Heart left ventricle (tissue), 16 donors: ENCODE measurements around the gene SRBD1. TPM values are rescaled to one million over a fixed set of nuclear protein-coding genes. Genes with fewer than 3 reads are reported as not detected.
A peak's percentile ranks its signal among the peaks of the same experiment; 100 is the strongest.

Experiments used
- ATAC-seq, 4 donors: fragments of 200-7000 bp; cut with Tn5 transposase; one replicate each; pipeline ENCODE4 v1.9.1; 2020 to 2022; ENCODE audit warnings: moderate library complexity in 4 of 4, mild to moderate bottlenecking in 3 of 4, moderate number of reproducible peaks in 1 of 4
- DNase-seq, 5 donors: peaks; one replicate each; pipeline ENCODE4 v3.0.0-alpha.2; 2020
- H3K27ac ChIP-seq, 12 donors: fragments of 200-600 bp; sonication (generic) in 4 of 12; one replicate each; pipeline versions ENCODE4 v1.5.0 to v1.8.0; 2016 to 2022; ENCODE audit warnings: mild to moderate bottlenecking in 2 of 12
- H3K27me3 ChIP-seq, 9 donors: fragments of 200-600 bp; sonication (generic) in 2 of 9; one replicate each; pipeline versions ENCODE4 v1.5.1 to v1.8.0; 2016 to 2022; ENCODE audit warnings: mild to moderate bottlenecking in 3 of 9
- H3K36me3 ChIP-seq, 9 donors: fragments of 200-600 bp; sonication (generic) in 2 of 9; one replicate each; pipeline versions ENCODE4 v1.5.0 to v1.8.0; 2018 to 2022; ENCODE audit warnings: mild to moderate bottlenecking in 2 of 9
- H3K4me1 ChIP-seq, 12 donors: fragments of 200-600 bp; sonication (generic) in 4 of 12; one replicate each; pipeline versions ENCODE4 v1.5.0 to v1.8.0; 2016 to 2022; ENCODE audit warnings: mild to moderate bottlenecking in 3 of 12
- H3K4me3 ChIP-seq, 12 donors: fragments of 200-600 bp; sonication (generic) in 4 of 12; one replicate each; pipeline versions ENCODE4 v1.5.0 to v1.8.0; 2017 to 2022; ENCODE audit warnings: mild to moderate bottlenecking in 9 of 12, moderate library complexity in 4 of 12
- H3K9me3 ChIP-seq, 12 donors: fragments of 200-600 bp; sonication (generic) in 4 of 12; one replicate each; pipeline versions ENCODE4 v1.5.0 to v1.8.0; 2016 to 2022; ENCODE audit warnings: mild to moderate bottlenecking in 1 of 12
- CTCF ChIP-seq, 12 donors: fragments of 200-600 bp; sonication (generic) in 4 of 12; IDR thresholded peaks; one replicate each; pipeline versions ENCODE4 v1.5.0 to v1.8.0; 2018 to 2022; ENCODE audit warnings: antibody characterized with exemption in 12 of 12, mild to moderate bottlenecking in 5 of 12
- POLR2A ChIP-seq, 2 donors: fragments of 450-650 bp; IDR thresholded peaks; one replicate each; pipeline ENCODE4 v1.6.1; 2017; ENCODE audit warnings: antibody characterized with exemption in 2 of 2, mild to moderate bottlenecking in 2 of 2, moderate library complexity in 2 of 2
- WGBS, 4 donors: extraction: QIAGEN DNeasy Blood & Tissue Kit in 2 of 4; methylation state at CpG; one replicate each; pipeline versions ENCODE4 v1.1.5 to v1.1.7; 2013 to 2018; 5-methylcytosine and 5-hydroxymethylcytosine counted together
- intact Hi-C, 10 donors: fragments of 100-400 bp; cut with DNase I; formaldehyde crosslinking; loops; one replicate each; pipeline versions ENCODE4 v1.11.1 to v1.14.2; 2022
- polyA plus RNA-seq, 2 donors: library from polyadenylated mRNA; stranded (reverse); fragments of 200-250 nt; gene quantifications; one replicate each; pipeline ENCODE4 v1.2.3, GENCODE V29; 2013
- total RNA-seq, 9 donors: library from RNA; depleted of rRNA in 2 of 9; stranded (reverse); fragments of >200 nt in 2 of 9; fragmentation: NEBNext Ultra II Directional in 3 of 9; extraction: Animal tissue kit (Norgen Biotek cat#: 25700) in 3 of 9; gene quantifications; one replicate each; pipeline versions ENCODE4 v1.1.0 to v1.2.4, GENCODE V29; 2016 to 2023
- donor health status: ischemic (EF 13 %, LVEDD 7.1; RV severe dilation, severe dysfunction).
- donor health status: healthy with polysubstance abuse.
- donor health status: DM: no; HTN: yes; CAD: no.
- donor health status: DM: no; HTN: no; CAD: no.
- donor health status: ischemic (EF 25% LVEDD 6.9; RV normal size, moderate dysfunction).
- donor health status: ischemic (EF 25% LVEDD 5.7; RV mildly dilated, moderate dysfunction).
- donor health status: healthy.
- donor health status: DM: yes; HTN: yes; CAD: no.
- donor health status: ischemic (EF 35%, LVEDD 5.7; RV mildly dilated, moderate dysfunction).
- donor health status: nonischemic (EF 11% LVEDD 7.7; RV severe dilation, severe dysfunction).
- donor health status: DM: yes; HTN: yes; CAD: no.
- donor health status: PGD.
- donor health status: ischemic (EF 29% LVEDD 5.4; RV normal size, mild dysfunction).
- donor health status: nonischemic (EF 23%, LVEDD 6.1; RV moderate dilation, normal function).

SRBD1 gene
- total and polyA plus RNA-seq, 11 donors = 3.0 to 16.9 (median 10.2) TPM

GRCh38 chr2:45617496-45617895 lies 6.4 kb upstream of the SRBD1 start:
- intact Hi-C loops = no loop called here
- no peak overlapping the region for H3K4me3 ChIP-seq
- peaks cover 0 to 3% (median 0%) of the 10 kb centered on the region in 12 donors for H3K4me1 ChIP-seq
- ATAC-seq (no peak), DNase-seq (no peak)
- no peak overlapping the region for H3K27ac ChIP-seq
- TF ChIP-seq POLR2A (IDR thresholded peaks at IDR 0.05) (no peak), CTCF (IDR thresholded peaks at IDR 0.05) (no peak)
- H3K27me3 ChIP-seq = no peaks in the 10 kb centered on the region
- WGBS, 4 donors = 54 to 65% (median 64%) methylated on average over 2 of the region's 2 CpGs
- no peaks in the 10 kb centered on the region for H3K36me3 ChIP-seq
- no peaks in the 10 kb centered on the region for H3K9me3 ChIP-seq

- no peaks in the 10 kb centered on the region for H3K9me3 ChIP-seq
- DNase-seq = no peak
- no peaks in the 10 kb centered on the region for H3K27me3 ChIP-seq
- H3K27ac ChIP-seq = no peak overlapping the region
- WGBS, 4 donors = 52 to 64% (median 56%) methylated on average over 4 of the region's 4 CpGs
- no peaks in the 10 kb centered on the region for H3K36me3 ChIP-seq
- no peak for ATAC-seq
- H3K4me1 ChIP-seq = peaks cover 0 to 3% (median under 1%) of the 10 kb centered on the region in 12 donors
- intact Hi-C loops = no loop called here
- H3K4me3 ChIP-seq = no peak overlapping the region
- no peak for TF ChIP-seq CTCF (IDR thresholded peaks at IDR 0.05)
- no peak for TF ChIP-seq POLR2A (IDR thresholded peaks at IDR 0.05)
These were observed 5.8 kb upstream of the SRBD1 start for GRCh38 chr2:45616658-45617411.

GRCh38 chr2:45614871-45615415 lies 3.9 kb upstream of the SRBD1 start:
- no peak overlapping the region for H3K4me3 ChIP-seq
- peaks cover 0 to 12% (median 6%) of the 10 kb centered on the region in 12 donors for H3K4me1 ChIP-seq
- no peak overlapping the region for H3K27ac ChIP-seq
- ATAC-seq (no peak), DNase-seq (no peak)
- WGBS, 4 donors = 81 to 84% (median 82%) methylated on average over 3 of the region's 3 CpGs
- TF ChIP-seq POLR2A (IDR thresholded peaks at IDR 0.05) (no peak), CTCF (IDR thresholded peaks at IDR 0.05) (no peak)
- no peaks in the 10 kb centered on the region for H3K36me3 ChIP-seq
- no peaks in the 10 kb centered on the region for H3K9me3 ChIP-seq
- intact Hi-C loops = no loop called here
- no peaks in the 10 kb centered on the region for H3K27me3 ChIP-seq

- Histone ChIP-seq H3K4me1 (peaks cover 0 to 16% (median 11%) of the 10 kb centered on the region in 12 donors), H3K9me3 (no peaks in the 10 kb centered on the region), H3K27me3 (no peaks in the 10 kb centered on the region), H3K36me3 (no peaks in the 10 kb centered on the region), H3K27ac (peak overlapping the region in 1 of 12 donors; percentile 5), H3K4me3 (no peak overlapping the region)
- WGBS, 4 donors = 36 to 60% (median 48%) methylated on average over 1 of the region's 1 CpG
- TF ChIP-seq POLR2A (IDR thresholded peaks at IDR 0.05) (no peak), CTCF (IDR thresholded peaks at IDR 0.05) (no peak)
- DNase-seq = no peak
- ATAC-seq = no peak
- intact Hi-C loops = no loop called here
These were observed 3.3 kb upstream of the SRBD1 start for GRCh38 chr2:45614330-45614729.
